NK-92 treated with Interleukin-12 subunit alpha and Interleukin-12 subunit beta, amount 100 ng/mL, for 24 hours (cell line): ENCODE measurements around the gene KCNE1.
"Not testable (repeated sequence)": the region's sequence is repeated elsewhere in the genome, so short reads cannot be mapped to it uniquely, and the experiment has no call there.

Experiments
- DNase-seq: peaks from one replicate; lab custom pipeline; 2025; lab: John Stamatoyannopoulos, UW

KCNE1 gene

GRCh38 chr21:34511787-34512455, at the start of gene KCNE1:
Gene KCNE1, minus strand, starts transcription at chr21:34512210. Its CDS starts 62,576 bp downstream, at chr21:34449634.
- peak; percentile 69 for DNase-seq

- DNase-seq: no peak
Measured at GRCh38 chr21:34561806-34562205, 49.8 kb upstream of the KCNE1 start.

- no peak for DNase-seq
Measured at GRCh38 chr21:34560609-34561008, 48.6 kb upstream of the KCNE1 start.

- DNase-seq: no peak
Measured at GRCh38 chr21:34560021-34560420, 48.0 kb upstream of the KCNE1 start.

GRCh38 chr21:34559089-34559631, 47.1 kb upstream of the KCNE1 start:
- DNase-seq: no peak

GRCh38 chr21:34558166-34558565, 46.2 kb upstream of the KCNE1 start:
- no peak for DNase-seq

- no peak for DNase-seq
Measured at GRCh38 chr21:34557261-34557660, 45.3 kb upstream of the KCNE1 start.

GRCh38 chr21:34554670-34555069, 42.7 kb upstream of the KCNE1 start:
- DNase-seq: not testable (repeated sequence)

- DNase-seq: no peak
Measured at GRCh38 chr21:34554227-34554626, 42.2 kb upstream of the KCNE1 start.

- no peak for DNase-seq
Measured at GRCh38 chr21:34553151-34553952, 41.3 kb upstream of the KCNE1 start.

GRCh38 chr21:34552360-34553098, 40.5 kb upstream of the KCNE1 start:
- DNase-seq: no peak

GRCh38 chr21:34550182-34550799, 38.3 kb upstream of the KCNE1 start:
- DNase-seq: no peak

- DNase-seq: peak; percentile 48
Measured at GRCh38 chr21:34548781-34549376, 36.9 kb upstream of the KCNE1 start.

- no peak for DNase-seq
Measured at GRCh38 chr21:34546542-34546941, 34.5 kb upstream of the KCNE1 start.

GRCh38 chr21:34545079-34545884, 33.3 kb upstream of the KCNE1 start:
- DNase-seq: peak; percentile 88

- peak; percentile 70 for DNase-seq
Measured at GRCh38 chr21:34544032-34544496, 32.1 kb upstream of the KCNE1 start.

GRCh38 chr21:34543017-34543416, 31.0 kb upstream of the KCNE1 start:
- DNase-seq: no peak

- no peak for DNase-seq
Measured at GRCh38 chr21:34540206-34540605, 28.2 kb upstream of the KCNE1 start.

GRCh38 chr21:34537838-34538237, 25.8 kb upstream of the KCNE1 start:
- DNase-seq: no peak

- no peak for DNase-seq
Measured at GRCh38 chr21:34536820-34537219, 24.8 kb upstream of the KCNE1 start.

GRCh38 chr21:34536311-34536710, 24.3 kb upstream of the KCNE1 start:
- no peak for DNase-seq
